Thymus (tissue), 11 donors: ENCODE results near the gene COL23A1. TPM values are rescaled to one million over a fixed set of nuclear protein-coding genes. Genes with fewer than 3 reads are reported as not detected.
A peak's percentile ranks its signal among the peaks of the same experiment; 100 is the strongest.

Experiments used
- DNase-seq, 9 donors: peaks; one replicate each; pipeline ENCODE4 v3.0.0-alpha.2; 2013; ENCODE audit warnings: low spot score in 9 of 9, low read depth in 6 of 9, missing footprints in 1 of 9
- H3K27ac ChIP-seq, 2 donors: one replicate each; pipeline ENCODE4 v1.5.1; 2013; ENCODE audit warnings: control low read depth in 1 of 2, low read depth in 1 of 2, low read length in 1 of 2, mild to moderate bottlenecking in 1 of 2, moderate library complexity in 1 of 2
- H3K27me3 ChIP-seq, 2 donors: one replicate each; pipeline ENCODE4 v1.5.1; 2013; ENCODE audit warnings: low read length in 1 of 2; ENCODE audit not compliant: control insufficient read depth in 2 of 2, insufficient read depth in 1 of 2
- H3K36me3 ChIP-seq, 2 donors: one replicate each; pipeline ENCODE4 v1.5.1; 2013; ENCODE audit warnings: low read length in 1 of 2, mild to moderate bottlenecking in 1 of 2, moderate library complexity in 1 of 2; ENCODE audit not compliant: control insufficient read depth in 2 of 2, insufficient read depth in 2 of 2
- H3K4me1 ChIP-seq, 2 donors: one replicate each; pipeline ENCODE4 v1.5.1; 2013; ENCODE audit warnings: low read length in 2 of 2; ENCODE audit not compliant: control insufficient read depth in 2 of 2, insufficient read depth in 2 of 2
- H3K4me3 ChIP-seq, 2 donors: one replicate each; pipeline ENCODE4 v1.5.1; 2013; ENCODE audit warnings: low read length in 2 of 2, control low read depth in 1 of 2, mild to moderate bottlenecking in 1 of 2
- H3K9me3 ChIP-seq, 2 donors: one replicate each; pipeline ENCODE4 v1.5.1; 2013; ENCODE audit warnings: low read length in 1 of 2, mild to moderate bottlenecking in 1 of 2; ENCODE audit not compliant: control insufficient read depth in 2 of 2, insufficient read depth in 1 of 2
- WGBS: extraction: QIAGEN DNeasy Blood & Tissue Kit; methylation state at CpG from one replicate; pipeline ENCODE4 v1.1.7; 2013; 5-methylcytosine and 5-hydroxymethylcytosine counted together
- polyA plus RNA-seq: library from polyadenylated mRNA; stranded (reverse); fragments of 200-250 nt; gene quantifications from one replicate; pipeline ENCODE4 v1.2.3, GENCODE V29; 2013
- total RNA-seq: library from RNA; stranded (reverse); fragments of 120-200 nt; gene quantifications from one replicate; pipeline ENCODE4 v1.2.4, GENCODE V29; 2013
- donor health status: healthy.

COL23A1 gene
- total and polyA plus RNA-seq, 2 donors = 1.5 to 2.6 TPM

DNA sequence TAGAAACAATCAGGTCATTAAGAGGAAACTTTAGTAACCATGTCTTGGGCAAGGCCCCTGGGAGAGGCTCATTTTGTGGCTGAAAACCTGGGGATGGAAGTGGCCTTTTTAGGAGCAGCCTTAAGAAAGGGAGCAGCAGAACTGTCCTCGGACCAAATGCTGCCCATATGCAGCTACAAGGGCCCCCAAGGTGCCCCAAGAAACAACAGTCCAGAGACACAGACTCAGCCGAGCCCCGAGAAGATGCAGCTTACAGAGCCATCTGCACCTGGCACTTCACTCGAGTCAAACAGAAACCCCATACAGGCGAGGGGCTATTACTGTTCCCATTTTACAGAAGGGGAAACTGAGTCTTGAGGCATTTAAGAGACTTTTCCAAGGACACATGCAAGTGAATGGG, 58.0 kb downstream of the COL23A1 start:
- 86% methylated on average over 5 of the region's 5 CpGs for WGBS
- no peak for DNase-seq

DNA sequence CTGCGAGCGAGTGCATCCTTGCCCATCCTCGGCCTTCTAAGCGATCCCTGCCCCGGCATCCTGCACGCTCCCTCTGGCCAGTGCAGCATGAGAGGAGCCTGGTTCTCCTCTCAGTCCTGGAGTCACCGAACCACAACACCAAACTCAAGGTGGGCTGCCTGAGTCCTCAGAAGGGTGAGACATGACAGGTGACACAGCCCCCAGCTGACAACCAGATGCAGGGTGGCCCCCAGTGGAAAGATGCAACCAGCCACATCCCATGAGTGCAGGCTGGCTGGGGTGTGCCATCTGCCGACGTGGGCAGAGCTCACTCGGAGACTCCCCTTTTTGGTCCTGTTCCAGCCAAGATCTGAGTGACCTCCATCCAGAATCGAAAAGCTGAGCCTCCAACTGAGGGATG, 58.4 kb downstream of the COL23A1 start:
- Histone ChIP-seq H3K27me3 (no peaks in the 10 kb centered on the region), H3K9me3 (no peaks in the 10 kb centered on the region), H3K4me1 (peaks cover 3 to 21% of the 10 kb centered on the region in 2 donors), H3K27ac (no peak overlapping the region), H3K36me3 (no peaks in the 10 kb centered on the region), H3K4me3 (no peak overlapping the region)
- 92% methylated on average over 11 of the region's 11 CpGs for WGBS
- DNase-seq = peak in 1 of 9 donors; percentile 16

More for the DNA sequence above, 58.0 kb downstream of the COL23A1 start:
- Histone ChIP-seq H3K4me1 (peaks cover 3 to 21% of the 10 kb centered on the region in 2 donors), H3K27me3 (no peaks in the 10 kb centered on the region), H3K4me3 (no peak overlapping the region), H3K36me3 (no peaks in the 10 kb centered on the region), H3K27ac (no peak overlapping the region), H3K9me3 (no peaks in the 10 kb centered on the region)

DNA sequence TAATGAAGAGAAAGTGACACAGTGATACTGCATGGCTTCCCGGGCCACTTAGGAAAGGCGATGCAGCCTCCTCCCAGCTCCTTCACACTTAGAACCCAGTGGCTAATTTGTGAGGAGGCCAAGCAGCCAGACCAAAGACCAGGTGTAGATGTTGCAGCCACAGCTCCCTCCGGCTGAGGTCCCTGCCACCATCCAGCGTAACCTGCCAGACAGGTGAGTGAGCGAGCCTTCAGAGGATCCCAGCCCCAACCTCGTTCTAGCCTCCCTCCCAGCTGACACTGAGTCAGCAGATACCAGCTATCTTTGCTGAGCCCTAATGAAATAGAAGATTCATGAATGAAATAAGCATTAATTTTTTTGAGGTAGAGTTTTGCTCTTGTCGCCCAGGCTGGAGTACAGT, 59.7 kb downstream of the COL23A1 start:
- no peaks in the 10 kb centered on the region for H3K9me3 ChIP-seq
- 93% methylated on average over 7 of the region's 7 CpGs for WGBS

DNA sequence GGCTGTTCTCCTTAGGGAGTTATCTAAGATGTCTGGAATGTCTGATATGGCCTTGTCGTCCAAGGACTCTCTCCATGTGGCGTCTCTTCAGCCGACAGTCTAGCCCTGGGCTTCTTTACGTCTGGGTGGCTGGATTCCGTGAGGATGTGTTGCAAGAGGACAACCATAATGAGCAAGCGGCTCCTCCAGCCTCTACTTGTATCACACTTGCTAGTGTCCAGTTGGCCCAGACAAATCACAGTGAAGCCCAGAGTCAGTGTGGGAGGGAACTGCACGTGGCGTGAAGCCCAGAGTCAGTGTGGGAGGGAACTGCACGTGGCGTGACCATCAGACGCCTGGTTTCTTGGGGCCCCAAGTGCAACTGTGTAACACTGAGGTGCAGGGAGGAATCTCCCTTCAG, 61.1 kb downstream of the COL23A1 start:
- H3K9me3 ChIP-seq = no peaks in the 10 kb centered on the region
- DNase-seq = no peak
- WGBS = 90% methylated on average over 11 of the region's 11 CpGs
- no peak overlapping the region for H3K4me3 ChIP-seq
- H3K4me1 ChIP-seq = peaks cover 3 to 21% of the 10 kb centered on the region in 2 donors
- H3K36me3 ChIP-seq = no peaks in the 10 kb centered on the region
- no peaks in the 10 kb centered on the region for H3K27me3 ChIP-seq
- no peak overlapping the region for H3K27ac ChIP-seq

More for the DNA sequence above, 59.7 kb downstream of the COL23A1 start:
- DNase-seq = no peak
- H3K27me3 ChIP-seq = no peaks in the 10 kb centered on the region
- H3K4me3 ChIP-seq = no peak overlapping the region
- H3K36me3 ChIP-seq = no peaks in the 10 kb centered on the region
- peaks cover 3 to 21% of the 10 kb centered on the region in 2 donors for H3K4me1 ChIP-seq
- no peak overlapping the region for H3K27ac ChIP-seq

DNA sequence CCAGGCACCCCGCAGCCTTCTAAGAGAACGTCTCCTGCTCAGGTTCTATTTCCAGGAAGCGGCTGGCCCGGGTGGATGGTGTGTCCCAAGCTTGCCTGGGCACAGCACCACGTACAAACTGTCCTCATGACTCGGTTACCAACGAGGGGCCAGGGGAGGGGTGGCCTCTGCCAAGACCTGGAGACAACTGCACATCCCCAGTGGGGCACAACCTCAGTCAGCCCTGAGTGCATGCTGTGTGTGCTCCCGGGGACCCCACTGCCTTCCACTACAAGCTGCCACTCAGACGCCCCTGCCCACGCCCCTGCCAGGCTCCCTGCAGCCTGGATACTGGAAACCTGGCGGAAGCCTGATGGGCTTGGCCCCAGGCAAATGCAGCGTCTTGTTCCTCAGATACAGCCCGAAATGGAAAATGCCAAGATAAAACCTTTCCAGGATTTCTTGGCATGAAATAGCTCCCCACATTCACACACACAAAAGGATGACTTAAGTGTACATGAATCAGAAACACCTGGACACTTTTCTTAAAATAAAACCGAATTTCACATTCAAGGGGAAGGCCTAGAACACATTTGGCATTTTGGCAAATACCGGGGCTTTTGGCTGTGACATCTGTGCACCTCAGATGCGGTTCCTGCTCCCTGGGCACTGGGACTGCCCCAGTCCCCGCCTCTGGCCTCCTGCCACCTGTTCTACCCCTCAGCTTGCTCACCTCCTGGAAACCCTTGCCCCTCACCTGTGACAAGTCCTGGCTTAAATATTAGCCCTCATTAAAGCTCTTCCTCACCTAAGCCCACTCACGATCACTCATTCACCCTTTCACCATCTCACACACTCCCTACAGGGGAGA, 62.5 kb downstream of the COL23A1 start:
- DNase-seq = no peak
- no peaks in the 10 kb centered on the region for H3K27me3 ChIP-seq
- H3K4me1 ChIP-seq = peaks cover 3 to 16% of the 10 kb centered on the region in 2 donors
- no peak overlapping the region for H3K4me3 ChIP-seq
- no peaks in the 10 kb centered on the region for H3K36me3 ChIP-seq
- WGBS = 92% methylated on average over 18 of the region's 18 CpGs
- no peak overlapping the region for H3K27ac ChIP-seq
- no peaks in the 10 kb centered on the region for H3K9me3 ChIP-seq

DNA sequence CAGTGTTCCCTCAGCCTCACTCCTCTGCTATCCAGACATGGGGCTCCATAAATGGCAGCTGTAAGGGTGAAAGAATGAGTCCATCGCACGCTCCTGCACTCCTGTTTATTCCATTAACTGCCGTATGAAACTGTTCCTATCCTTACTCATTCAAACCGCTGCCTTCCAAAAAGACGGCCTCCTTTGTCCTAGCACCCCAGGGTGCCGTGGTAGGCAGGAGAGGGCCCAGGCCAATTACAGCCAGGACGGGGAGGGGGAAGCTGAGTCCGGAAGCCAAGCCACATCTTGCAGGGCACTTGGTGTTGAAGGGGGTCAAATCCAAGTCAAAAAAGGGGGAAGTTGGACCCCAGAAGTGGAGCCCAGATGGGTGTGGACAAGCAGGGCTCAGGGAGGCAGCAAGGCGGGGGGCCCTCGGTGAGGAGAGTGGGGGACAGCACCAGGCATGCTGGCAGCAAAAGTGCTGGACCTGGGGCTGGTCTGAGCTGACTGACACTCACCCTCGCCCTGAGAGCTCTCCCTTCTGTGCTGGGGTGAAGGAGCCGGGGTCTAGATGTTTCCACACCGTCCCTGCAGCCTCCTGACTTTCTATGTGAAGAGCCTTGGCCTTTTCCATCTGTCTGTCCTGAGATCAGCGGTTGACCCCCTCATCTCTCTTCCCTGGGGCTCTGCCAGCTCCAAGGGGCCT, 63.3 kb downstream of the COL23A1 start:
- H3K27ac ChIP-seq = no peak overlapping the region
- no peaks in the 10 kb centered on the region for H3K9me3 ChIP-seq
- H3K36me3 ChIP-seq = no peaks in the 10 kb centered on the region
- H3K4me3 ChIP-seq = no peak overlapping the region
- DNase-seq = no peak
- WGBS = 95% methylated on average over 14 of the region's 14 CpGs
- peaks cover 0 to 8% of the 10 kb centered on the region in 2 donors for H3K4me1 ChIP-seq
- no peaks in the 10 kb centered on the region for H3K27me3 ChIP-seq

DNA sequence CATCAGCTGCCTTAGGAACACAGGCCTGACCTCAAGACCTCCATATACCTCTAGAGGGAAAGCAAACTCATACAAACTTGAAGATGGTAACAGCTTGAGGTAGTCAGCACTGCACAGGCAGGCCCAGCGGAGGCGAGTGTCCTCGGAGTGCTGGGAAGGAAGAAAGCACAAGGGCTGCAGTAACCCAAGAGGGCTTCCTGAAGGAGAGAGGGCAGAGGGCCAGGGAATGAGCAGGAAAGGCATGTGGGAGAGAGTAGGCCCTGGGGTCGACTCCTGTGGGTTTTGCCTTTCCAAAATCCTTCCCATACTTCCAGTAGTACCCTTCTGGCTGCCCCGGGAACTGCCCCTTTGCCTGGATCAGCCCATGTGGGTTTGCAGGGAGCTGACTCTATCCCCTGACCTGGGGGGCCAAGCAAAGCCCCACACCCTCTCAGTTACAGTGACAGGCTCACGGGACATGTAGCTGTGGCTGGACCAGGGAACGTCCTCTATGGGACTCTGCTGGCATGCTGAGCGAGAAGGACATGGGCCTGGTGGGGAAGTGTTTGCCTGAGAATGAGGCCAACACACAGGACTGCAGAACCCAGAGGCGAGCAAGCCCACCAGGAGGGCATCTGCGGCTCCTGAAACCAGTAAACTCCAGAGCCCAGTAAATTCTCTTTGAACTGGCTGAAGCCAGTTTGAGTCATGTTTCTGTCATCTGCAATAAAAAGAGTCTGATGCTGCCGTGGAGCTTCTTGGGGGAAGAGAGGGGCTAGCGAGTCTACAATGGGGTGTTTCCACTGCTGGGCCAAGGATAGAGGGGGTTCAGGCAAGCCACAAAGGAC, 64.1 kb downstream of the COL23A1 start:
- H3K4me3 ChIP-seq = no peak overlapping the region
- no peaks in the 10 kb centered on the region for H3K27me3 ChIP-seq
- H3K4me1 ChIP-seq = peaks cover 0 to 6% of the 10 kb centered on the region in 2 donors
- no peak overlapping the region for H3K27ac ChIP-seq
- no peaks in the 10 kb centered on the region for H3K9me3 ChIP-seq
- WGBS = 96% methylated on average over 12 of the region's 12 CpGs
- no peak for DNase-seq
- no peaks in the 10 kb centered on the region for H3K36me3 ChIP-seq

DNA sequence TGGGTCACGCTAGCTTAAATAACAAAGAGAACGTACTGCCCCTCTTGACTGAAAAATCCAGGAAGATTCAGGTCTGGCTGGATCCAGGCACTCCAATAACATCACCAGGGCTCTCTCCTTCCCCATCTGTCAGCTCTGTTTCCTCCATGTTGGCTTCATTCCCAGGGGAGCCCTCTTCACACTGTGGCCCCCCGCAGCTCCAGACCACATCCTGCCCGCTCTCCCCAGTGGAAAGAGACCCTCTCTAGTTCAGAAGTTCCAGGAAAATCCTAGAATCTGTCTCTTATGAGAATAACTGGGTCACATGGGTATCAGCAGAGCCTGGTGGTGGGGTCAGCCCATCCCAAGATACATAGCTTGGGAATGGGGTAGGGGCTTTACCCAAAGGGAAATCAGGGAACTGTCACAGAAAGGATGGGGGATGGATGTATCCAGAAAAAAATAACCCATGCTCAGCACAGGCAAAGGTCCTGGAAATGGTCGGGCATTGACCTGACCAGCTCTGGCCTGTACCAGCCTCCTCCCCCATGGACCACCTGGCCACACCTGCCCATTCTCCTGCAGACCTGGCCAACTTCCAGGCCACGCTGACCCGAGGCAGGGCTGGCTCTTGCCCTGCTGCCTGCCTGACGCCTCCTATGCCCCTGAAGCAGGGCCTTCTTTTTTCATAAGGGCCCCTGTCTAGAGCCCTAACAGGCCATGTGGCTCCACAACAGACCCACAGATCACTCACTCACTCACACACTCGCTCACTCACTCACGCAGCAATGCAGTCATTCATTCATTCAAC, 65.9 kb downstream of the COL23A1 start:
- H3K27me3 ChIP-seq = no peaks in the 10 kb centered on the region
- 88% methylated on average over 10 of the region's 10 CpGs for WGBS

More for the DNA sequence above, 65.9 kb downstream of the COL23A1 start:
- Histone ChIP-seq H3K27ac (no peak overlapping the region), H3K4me1 (peaks cover 0 to 2% of the 10 kb centered on the region in 2 donors), H3K36me3 (no peaks in the 10 kb centered on the region), H3K9me3 (no peaks in the 10 kb centered on the region), H3K4me3 (no peak overlapping the region)
- DNase-seq = no peak
